Spleen (tissue), 7 donors: ENCODE measurements around the gene CPLX3.

Experiments used
- POLR2A ChIP-seq, 3 donors: fragments of 450-650 bp; IDR thresholded peaks; one replicate each; pipeline ENCODE4 v1.5.1; 2017; ENCODE audit warnings: antibody characterized with exemption in 3 of 3, mild to moderate bottlenecking in 1 of 3
- TF ChIP-seq, protein P1 (sequence below), 11 experiments: fragments of 200-600 bp in 7 of 11; fragments of 450-650 bp in 4 of 11; sonication (generic) in 4 of 11; IDR thresholded peaks in 8 of 11; conservative IDR thresholded peaks in 3 of 11; 1 replicate in 7 of 11; 2 replicates in 4 of 11; pipeline versions ENCODE4 v1.4.0 to v1.8.0; 2016 to 2021; ENCODE audit warnings: antibody characterized with exemption in 11 of 11, inconsistent platforms in 4 of 11, mild to moderate bottlenecking in 1 of 11
- donor health status: DM: no; HTN: no; CAD: no; lungs with moderate emphysema.
- donor health status: DM: no; HTN: no; CAD: no.
- donor health status: DM: no; HTN: no; CAD: no.

DNA sequence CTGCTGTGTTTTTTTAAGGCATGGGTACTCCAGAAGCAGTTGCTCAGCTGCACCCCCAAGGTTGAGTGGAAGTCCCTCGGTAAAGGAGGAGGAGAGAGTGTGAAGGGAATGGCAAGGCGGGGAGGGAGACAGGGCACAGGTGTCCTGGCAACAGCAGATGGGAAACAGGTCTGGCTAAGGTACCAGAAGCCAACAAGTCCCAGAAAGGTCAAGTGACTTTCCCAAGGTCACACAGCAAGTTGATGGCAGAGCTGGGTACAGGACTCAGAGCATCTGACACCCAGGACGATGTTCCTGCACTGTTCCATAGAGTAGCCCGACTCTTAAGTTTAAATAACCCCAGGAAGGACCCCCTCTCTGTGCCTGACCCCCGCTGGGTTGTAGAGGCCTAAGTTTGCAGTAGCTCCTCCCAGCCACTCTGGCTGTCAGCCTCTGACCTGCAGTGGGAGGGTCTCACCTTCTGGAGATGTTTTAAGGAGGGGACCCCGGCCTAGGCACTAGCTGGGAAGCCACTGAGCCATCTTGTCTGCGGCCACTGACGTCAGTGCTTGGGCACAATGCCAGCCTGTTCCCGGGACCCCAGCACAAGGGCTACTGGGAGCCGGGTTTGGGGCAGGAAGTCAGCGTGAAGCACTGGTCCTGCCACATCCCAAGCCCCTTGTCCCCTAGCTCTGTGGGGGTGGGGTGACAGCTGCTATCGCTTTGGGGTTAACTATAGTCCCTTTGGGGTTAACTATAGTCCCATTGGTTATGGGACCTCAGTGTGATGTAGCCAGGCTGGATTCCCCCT, 34.0 kb upstream of the CPLX3 start:
- TF ChIP-seq, protein P1, sequence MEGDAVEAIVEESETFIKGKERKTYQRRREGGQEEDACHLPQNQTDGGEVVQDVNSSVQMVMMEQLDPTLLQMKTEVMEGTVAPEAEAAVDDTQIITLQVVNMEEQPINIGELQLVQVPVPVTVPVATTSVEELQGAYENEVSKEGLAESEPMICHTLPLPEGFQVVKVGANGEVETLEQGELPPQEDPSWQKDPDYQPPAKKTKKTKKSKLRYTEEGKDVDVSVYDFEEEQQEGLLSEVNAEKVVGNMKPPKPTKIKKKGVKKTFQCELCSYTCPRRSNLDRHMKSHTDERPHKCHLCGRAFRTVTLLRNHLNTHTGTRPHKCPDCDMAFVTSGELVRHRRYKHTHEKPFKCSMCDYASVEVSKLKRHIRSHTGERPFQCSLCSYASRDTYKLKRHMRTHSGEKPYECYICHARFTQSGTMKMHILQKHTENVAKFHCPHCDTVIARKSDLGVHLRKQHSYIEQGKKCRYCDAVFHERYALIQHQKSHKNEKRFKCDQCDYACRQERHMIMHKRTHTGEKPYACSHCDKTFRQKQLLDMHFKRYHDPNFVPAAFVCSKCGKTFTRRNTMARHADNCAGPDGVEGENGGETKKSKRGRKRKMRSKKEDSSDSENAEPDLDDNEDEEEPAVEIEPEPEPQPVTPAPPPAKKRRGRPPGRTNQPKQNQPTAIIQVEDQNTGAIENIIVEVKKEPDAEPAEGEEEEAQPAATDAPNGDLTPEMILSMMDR (IDR thresholded peaks at IDR 0.05 in 8 of 11, conservative IDR thresholded peaks at IDR 0.05 in 3 of 11): no peak
- no peak for TF ChIP-seq POLR2A (IDR thresholded peaks at IDR 0.05)
